Testis (tissue), 2 donors: ENCODE data around the gene RAI1.

Experiments used
- CTCF ChIP-seq, 3 experiments: fragments of 450-650 bp in 2 of 3; fragments of 200-600 bp in 1 of 3; sonication (generic) in 1 of 3; IDR thresholded peaks; one replicate each; pipeline ENCODE4 v1.5.1; 2016 to 2019; ENCODE audit warnings: antibody characterized with exemption in 3 of 3, mild to moderate bottlenecking in 2 of 3, moderate library complexity in 1 of 3
- POLR2A ChIP-seq: fragments of 450-650 bp; IDR thresholded peaks from one replicate; pipeline ENCODE4 v1.6.1; 2017; ENCODE audit warnings: antibody characterized with exemption, mild to moderate bottlenecking, moderate library complexity

GRCh38 chr17:17744116-17744515, 62.9 kb downstream of the RAI1 start:
- TF ChIP-seq CTCF (IDR thresholded peaks at IDR 0.05): no peak
- TF ChIP-seq POLR2A: no peak
